NCI-H446 treated with DMSO at 0.1 percent for 48 hours (cell line): ENCODE results near the gene CGB3.
"Not testable (repeated sequence)": the region's sequence is repeated elsewhere in the genome, so short reads cannot be mapped to it uniquely, and the experiment has no call there.

Experiments used
- DNase-seq: peaks from one replicate; lab custom pipeline; 2025; lab: John Stamatoyannopoulos, UW

CGB3 gene

GRCh38 chr19:49042666-49043065 lies 18.5 kb upstream of the CGB3 start:
- not testable (repeated sequence) for DNase-seq

- no peak for DNase-seq
Measured at GRCh38 chr19:49042177-49042576, 18.0 kb upstream of the CGB3 start.

GRCh38 chr19:49039736-49040135 lies 15.6 kb upstream of the CGB3 start:
- DNase-seq: not testable (repeated sequence)

GRCh38 chr19:49038557-49039276 lies 14.6 kb upstream of the CGB3 start:
- DNase-seq: not testable (repeated sequence)

GRCh38 chr19:49038111-49038510 lies 14.0 kb upstream of the CGB3 start:
- DNase-seq: not testable (repeated sequence)

GRCh38 chr19:49036815-49037214 lies 12.7 kb upstream of the CGB3 start, which contains the start of gene CGB1:
Gene CGB1, minus strand, starts transcription at chr19:49036895. Its CDS starts 184 bp downstream, at chr19:49036711.
- not testable (repeated sequence) for DNase-seq

GRCh38 chr19:49031642-49032301 lies 7.6 kb upstream of the CGB3 start, which contains the start of gene CGB2:
Gene CGB2, plus strand, starts transcription at chr19:49031890. Its CDS starts 206 bp downstream, at chr19:49032096.
- not testable (repeated sequence) for DNase-seq

- not testable (repeated sequence) for DNase-seq
Measured at GRCh38 chr19:49030323-49030722, 6.2 kb upstream of the CGB3 start.

GRCh38 chr19:49029749-49030148 lies 5.6 kb upstream of the CGB3 start:
- DNase-seq: not testable (repeated sequence)

- not testable (repeated sequence) for DNase-seq
Measured at GRCh38 chr19:49028686-49029085, 4.6 kb upstream of the CGB3 start.

GRCh38 chr19:49025599-49025998 lies 1.5 kb upstream of the CGB3 start:
- not testable (repeated sequence) for DNase-seq

GRCh38 chr19:49025088-49025487 lies 955 bp upstream of the CGB3 start:
- not testable (repeated sequence) for DNase-seq

GRCh38 chr19:49022116-49022515 lies 2.0 kb downstream of the CGB3 start:
- DNase-seq: no peak

- DNase-seq: no peak
Measured at GRCh38 chr19:49020931-49021895, 2.9 kb downstream of the CGB3 start.

GRCh38 chr19:49020342-49020741 lies 3.8 kb downstream of the CGB3 start:
- DNase-seq: no peak

GRCh38 chr19:49019242-49019932 lies 4.7 kb downstream of the CGB3 start:
- no peak for DNase-seq

- not testable (repeated sequence) for DNase-seq
Measured at GRCh38 chr19:49018388-49019241, 5.5 kb downstream of the CGB3 start.

- DNase-seq: no peak
Measured at GRCh38 chr19:49017666-49018351, 6.3 kb downstream of the CGB3 start.

- no peak for DNase-seq
Measured at GRCh38 chr19:49017041-49017665, 7.0 kb downstream of the CGB3 start, which contains the start of gene LHB. Gene LHB, minus strand, starts transcription at chr19:49017091. Its CDS starts 10 bp downstream, at chr19:49017081.
